Smooth muscle cell (in vitro differentiated cells): ENCODE data around the gene PCDHGC3. TPM values are rescaled to one million over a fixed set of nuclear protein-coding genes. Genes with fewer than 3 reads are reported as not detected.
A peak's percentile ranks its signal among the peaks of the same experiment; 100 is the strongest.

Experiments
- DNase-seq: peaks from one replicate; lab custom pipeline; 2025; ENCODE audit not compliant: unreplicated experiment; lab: John Stamatoyannopoulos, UW
- H2AFZ ChIP-seq: fragments of 200-600 bp; sonication (generic); 2 replicates; pipeline ENCODE4 v1.6.0; 2016; ENCODE audit warnings: antibody characterized with exemption, low read depth, mild to moderate bottlenecking
- H3F3A ChIP-seq: fragments of 200-600 bp; sonication (generic); 2 replicates; pipeline ENCODE4 v1.6.0; 2017; ENCODE audit warnings: antibody characterized with exemption, low read depth
- H3K27ac ChIP-seq: fragments of 200-600 bp; sonication (generic); 2 replicates; pipeline ENCODE4 v1.5.1; 2016; ENCODE audit warnings: low read depth, mild to moderate bottlenecking
- H3K27me3 ChIP-seq: fragments of 200-600 bp; sonication (generic); 2 replicates; pipeline ENCODE4 v1.6.1; 2016; ENCODE audit warnings: low read depth, mild to moderate bottlenecking
- H3K36me3 ChIP-seq: fragments of 200-600 bp; sonication (generic); 2 replicates; pipeline ENCODE4 v1.5.1; 2016; ENCODE audit warnings: low read depth
- H3K4me1 ChIP-seq: fragments of 200-600 bp; sonication (generic); 2 replicates; pipeline ENCODE4 v1.5.1; 2016; ENCODE audit warnings: low read depth
- H3K4me2 ChIP-seq: fragments of 200-600 bp; sonication (generic); 2 replicates; pipeline ENCODE4 v1.6.0; 2016; ENCODE audit warnings: mild to moderate bottlenecking
- H3K4me3 ChIP-seq: fragments of 200-600 bp; sonication (generic); 2 replicates; pipeline ENCODE4 v1.5.1; 2016; ENCODE audit warnings: mild to moderate bottlenecking
- H3K79me2 ChIP-seq: fragments of 200-600 bp; sonication (generic); 2 replicates; pipeline ENCODE4 v1.6.0; 2016; ENCODE audit warnings: low read depth, mild to moderate bottlenecking
- H3K9ac ChIP-seq: fragments of 200-600 bp; sonication (generic); 2 replicates; pipeline ENCODE4 v1.6.0; 2016; ENCODE audit warnings: low read depth
- H3K9me3 ChIP-seq: fragments of 200-600 bp; sonication (generic); replicated peaks from 2 replicates; pipeline ENCODE4 v1.5.1; 2016; ENCODE audit warnings: low read depth
- H4K20me1 ChIP-seq: fragments of 200-600 bp; sonication (generic); 2 replicates; pipeline ENCODE4 v1.6.0; 2016; ENCODE audit warnings: low read depth
- CTCF ChIP-seq: fragments of 200-600 bp; sonication (generic); IDR thresholded peaks from 2 replicates; pipeline ENCODE4 v1.5.1; 2017; ENCODE audit warnings: borderline replicate concordance, mild to moderate bottlenecking, antibody characterized with exemption; ENCODE audit not compliant: insufficient read depth, poor library complexity, severe bottlenecking
- WGBS: methylation state at CpG from one replicate; pipeline ENCODE4 v1.1.7; 2016; ENCODE audit warnings: low lambda C conversion rate; 5-methylcytosine and 5-hydroxymethylcytosine counted together
- polyA plus RNA-seq: library from polyadenylated mRNA; unstranded; fragments of >200 nt; fragmentation: Nextera tagmentation; extraction: Ambion mirVana; gene quantifications from 2 replicates; pipeline ENCODE4 v1.2.1, GENCODE V29; 2016
- total RNA-seq: library from RNA; depleted of rRNA; stranded (reverse); fragments of >200 nt; gene quantifications from 2 replicates; pipeline ENCODE4 v1.2.3, GENCODE V29; 2014

PCDHGC3 gene
- total and polyA plus RNA-seq, 2 experiments from 2014 or later, result 50.3 to 111 TPM

- Histone ChIP-seq H3K36me3 (no peaks in the 10 kb centered on the region), H3K27me3 (no peaks in the 10 kb centered on the region), H3K4me1 (peaks cover 39% of the 10 kb centered on the region), H3K4me2 (peak overlapping the region; percentile 86), H2AFZ (no peak overlapping the region), H4K20me1 (no peaks in the 10 kb centered on the region), H3K27ac (peak overlapping the region; percentile 100), H3K9me3 (no peaks in the 10 kb centered on the region), H3K4me3 (no peak overlapping the region), H3F3A (peaks cover 65% of the 10 kb centered on the region), H3K79me2 (no peaks in the 10 kb centered on the region), H3K9ac (peak overlapping the region; percentile 97)
- no peak for DNase-seq
- 88% methylated on average over 3 of the region's 3 CpGs for WGBS
- no peak for TF ChIP-seq CTCF
Measured at GRCh38 chr5:141515141-141515540, 39.4 kb downstream of the PCDHGC3 start.

- no peaks in the 10 kb centered on the region for H3K79me2 ChIP-seq
- H3K36me3 ChIP-seq, result no peaks in the 10 kb centered on the region
- no peak overlapping the region for H2AFZ ChIP-seq
- no peaks in the 10 kb centered on the region for H4K20me1 ChIP-seq
- peak overlapping the region; percentile 97 for H3K9ac ChIP-seq
- H3K9me3 ChIP-seq, result no peaks in the 10 kb centered on the region
- peak overlapping the region; percentile 100 for H3K27ac ChIP-seq
- H3K4me2 ChIP-seq, result peak overlapping the region; percentile 86
- H3F3A ChIP-seq, result peaks cover 66% of the 10 kb centered on the region
- no peak for TF ChIP-seq CTCF
- H3K4me3 ChIP-seq, result no peak overlapping the region
- DNase-seq, result no peak
- H3K4me1 ChIP-seq, result peaks cover 48% of the 10 kb centered on the region
- no peaks in the 10 kb centered on the region for H3K27me3 ChIP-seq
- WGBS, result 53% methylated on average over 4 of the region's 4 CpGs
Measured at GRCh38 chr5:141515946-141516671, 40.3 kb downstream of the PCDHGC3 start.

- peak overlapping the region; percentile 97 for H3K9ac ChIP-seq
Measured at GRCh38 chr5:141516672-141517025, 40.9 kb downstream of the PCDHGC3 start.

More at GRCh38 chr5:141516672-141517025, 40.9 kb downstream of the PCDHGC3 start:
- Histone ChIP-seq H3K4me2 (peak overlapping the region; percentile 86), H3K36me3 (no peaks in the 10 kb centered on the region), H2AFZ (no peak overlapping the region), H3K27me3 (no peaks in the 10 kb centered on the region), H3F3A (peaks cover 66% of the 10 kb centered on the region), H3K4me3 (no peak overlapping the region), H3K79me2 (no peaks in the 10 kb centered on the region), H3K4me1 (peaks cover 52% of the 10 kb centered on the region), H3K9me3 (no peaks in the 10 kb centered on the region), H4K20me1 (no peaks in the 10 kb centered on the region), H3K27ac (peak overlapping the region; percentile 100)
- no peak for DNase-seq
- TF ChIP-seq CTCF, result no peak
- 52% methylated on average over 8 of the region's 8 CpGs for WGBS
